ENCODE measurements around the gene NPAS3.

NPAS3 gene

GRCh38 chr14:33056213-33056612 lies 117.5 kb downstream of the NPAS3 start:
- no peak overlapping the region for H3K9ac ChIP-seq (ENCODE audit: low read length)
- H4K8ac ChIP-seq (ENCODE audit: low read depth, low read length): no peak overlapping the region
- no peak overlapping the region for H3K23ac ChIP-seq (ENCODE audit: low read length)
- H3K14ac ChIP-seq (ENCODE audit: low read length): no peak overlapping the region
- H3K27ac ChIP-seq (ENCODE audit: low read depth, low read length): no peak overlapping the region
- H3K4me1 ChIP-seq (ENCODE audit: control insufficient read depth in 1 of 2, insufficient read depth in 2 of 2, low read length in 2 of 2): no peaks in the 10 kb centered on the region
- H2AK5ac ChIP-seq (ENCODE audit: low read length): no peak overlapping the region
- H2BK12ac ChIP-seq (ENCODE audit: low read length): no peak overlapping the region
- WGBS (ENCODE audit: extremely low coverage, insufficient coverage, insufficient read length): no CpG with 5 or more reads among the region's 4 CpGs
- no peak overlapping the region for H3K4me2 ChIP-seq (ENCODE audit: low read length)
- H3K4me3 ChIP-seq (ENCODE audit: low read depth, low read length): no peak overlapping the region
- DNase-seq: no peak
- no peaks in the 10 kb centered on the region for H3K36me3 ChIP-seq (ENCODE audit: control insufficient read depth in 1 of 2, insufficient read depth in 2 of 2, low read length in 2 of 2)
- no peak overlapping the region for H3K18ac ChIP-seq (ENCODE audit: low read length)
- H4K12ac ChIP-seq (ENCODE audit: low read depth, low read length): no peak overlapping the region
- no peak overlapping the region for H2AFZ ChIP-seq (ENCODE audit: insufficient read depth, low read length, poor library complexity)
- H3K27me3 ChIP-seq (ENCODE audit: insufficient read depth, low read length): no peaks in the 10 kb centered on the region
- H3K79me2 ChIP-seq (ENCODE audit: control insufficient read depth, insufficient read depth, low read length, poor library complexity): no peaks in the 10 kb centered on the region
- H3K9me3 ChIP-seq (ENCODE audit: insufficient read depth, low read depth, low read length): no peaks in the 10 kb centered on the region
- no peak overlapping the region for H2BK120ac ChIP-seq (ENCODE audit: insufficient read depth, low read length, poor library complexity)
- no peak overlapping the region for H2BK5ac ChIP-seq (ENCODE audit: low read depth, low read length, poor library complexity)
- no peak overlapping the region for H3K4ac ChIP-seq (ENCODE audit: low read depth, low read length)
- H4K91ac ChIP-seq (ENCODE audit: low read depth, low read length): no peak overlapping the region
- no peaks in the 10 kb centered on the region for H3K79me1 ChIP-seq (ENCODE audit: low read length)

GRCh38 chr14:33057585-33057984 lies 118.9 kb downstream of the NPAS3 start:
- Histone ChIP-seq H3K27me3 (ENCODE audit: insufficient read depth, low read length) (no peaks in the 10 kb centered on the region), H3K79me1 (ENCODE audit: low read length) (no peaks in the 10 kb centered on the region), H3K4me3 (ENCODE audit: low read depth, low read length) (no peak overlapping the region), H3K9ac (ENCODE audit: low read length) (no peak overlapping the region), H4K12ac (ENCODE audit: low read depth, low read length) (no peak overlapping the region), H2BK120ac (ENCODE audit: insufficient read depth, low read length, poor library complexity) (no peak overlapping the region), H3K27ac (ENCODE audit: low read depth, low read length) (no peak overlapping the region), H2AK5ac (ENCODE audit: low read length) (no peak overlapping the region), H3K36me3 (ENCODE audit: control insufficient read depth in 1 of 2, insufficient read depth in 2 of 2, low read length in 2 of 2) (no peaks in the 10 kb centered on the region), H3K4me1 (ENCODE audit: control insufficient read depth in 1 of 2, insufficient read depth in 2 of 2, low read length in 2 of 2) (peaks cover 3% of the 10 kb centered on the region in 2 experiments), H2BK5ac (ENCODE audit: low read depth, low read length, poor library complexity) (no peak overlapping the region), H3K4me2 (ENCODE audit: low read length) (no peak overlapping the region), H3K18ac (ENCODE audit: low read length) (no peak overlapping the region), H3K23ac (ENCODE audit: low read length) (no peak overlapping the region), H2BK12ac (ENCODE audit: low read length) (no peak overlapping the region), H3K79me2 (ENCODE audit: control insufficient read depth, insufficient read depth, low read length, poor library complexity) (no peaks in the 10 kb centered on the region), H3K14ac (ENCODE audit: low read length) (no peak overlapping the region), H4K8ac (ENCODE audit: low read depth, low read length) (no peak overlapping the region), H3K9me3 (ENCODE audit: insufficient read depth, low read depth, low read length) (no peaks in the 10 kb centered on the region), H3K4ac (ENCODE audit: low read depth, low read length) (no peak overlapping the region), H4K91ac (ENCODE audit: low read depth, low read length) (no peak overlapping the region), H2AFZ (ENCODE audit: insufficient read depth, low read length, poor library complexity) (no peak overlapping the region)
- no peak for DNase-seq
- WGBS (ENCODE audit: extremely low coverage, insufficient coverage, insufficient read length): no CpG with 5 or more reads among the region's 4 CpGs

GRCh38 chr14:33061667-33062325 lies 123.1 kb downstream of the NPAS3 start:
- peak; percentile 88 to 94 for DNase-seq
- Histone ChIP-seq H3K27ac (ENCODE audit: low read depth, low read length) (no peak overlapping the region), H2AFZ (ENCODE audit: insufficient read depth, low read length, poor library complexity) (no peak overlapping the region), H3K4me3 (ENCODE audit: low read depth, low read length) (no peak overlapping the region), H3K18ac (ENCODE audit: low read length) (no peak overlapping the region), H3K14ac (ENCODE audit: low read length) (no peak overlapping the region), H2AK5ac (ENCODE audit: low read length) (no peak overlapping the region), H3K4ac (ENCODE audit: low read depth, low read length) (no peak overlapping the region), H4K91ac (ENCODE audit: low read depth, low read length) (no peak overlapping the region), H3K9me3 (ENCODE audit: insufficient read depth, low read depth, low read length) (no peaks in the 10 kb centered on the region), H4K12ac (ENCODE audit: low read depth, low read length) (no peak overlapping the region), H3K4me1 (ENCODE audit: control insufficient read depth in 1 of 2, insufficient read depth in 2 of 2, low read length in 2 of 2) (peaks cover 3% of the 10 kb centered on the region in 2 experiments), H3K4me2 (ENCODE audit: low read length) (no peak overlapping the region), H2BK5ac (ENCODE audit: low read depth, low read length, poor library complexity) (no peak overlapping the region), H3K79me2 (ENCODE audit: control insufficient read depth, insufficient read depth, low read length, poor library complexity) (no peaks in the 10 kb centered on the region), H3K9ac (ENCODE audit: low read length) (no peak overlapping the region), H2BK120ac (ENCODE audit: insufficient read depth, low read length, poor library complexity) (no peak overlapping the region), H3K23ac (ENCODE audit: low read length) (no peak overlapping the region), H3K36me3 (ENCODE audit: control insufficient read depth in 1 of 2, insufficient read depth in 2 of 2, low read length in 2 of 2) (no peaks in the 10 kb centered on the region), H3K79me1 (ENCODE audit: low read length) (no peaks in the 10 kb centered on the region), H4K8ac (ENCODE audit: low read depth, low read length) (no peak overlapping the region), H3K27me3 (ENCODE audit: insufficient read depth, low read length) (no peaks in the 10 kb centered on the region), H2BK12ac (ENCODE audit: low read length) (no peak overlapping the region)
- no CpG with 5 or more reads among the region's 6 CpGs for WGBS (ENCODE audit: extremely low coverage, insufficient coverage, insufficient read length)

- Histone ChIP-seq H3K4me2 (ENCODE audit: low read length) (no peak overlapping the region), H3K9ac (ENCODE audit: low read length) (no peak overlapping the region), H3K4me1 (ENCODE audit: control insufficient read depth in 1 of 2, insufficient read depth in 2 of 2, low read length in 2 of 2) (peaks cover 3% of the 10 kb centered on the region in 2 experiments), H3K79me2 (ENCODE audit: control insufficient read depth, insufficient read depth, low read length, poor library complexity) (no peaks in the 10 kb centered on the region), H3K27ac (ENCODE audit: low read depth, low read length) (no peak overlapping the region), H2AK5ac (ENCODE audit: low read length) (no peak overlapping the region), H4K91ac (ENCODE audit: low read depth, low read length) (no peak overlapping the region), H2BK12ac (ENCODE audit: low read length) (no peak overlapping the region), H3K18ac (ENCODE audit: low read length) (no peak overlapping the region), H3K9me3 (ENCODE audit: insufficient read depth, low read depth, low read length) (no peaks in the 10 kb centered on the region), H2BK5ac (ENCODE audit: low read depth, low read length, poor library complexity) (no peak overlapping the region), H3K27me3 (ENCODE audit: insufficient read depth, low read length) (no peaks in the 10 kb centered on the region), H2AFZ (ENCODE audit: insufficient read depth, low read length, poor library complexity) (no peak overlapping the region), H3K4ac (ENCODE audit: low read depth, low read length) (no peak overlapping the region), H2BK120ac (ENCODE audit: insufficient read depth, low read length, poor library complexity) (no peak overlapping the region), H3K36me3 (ENCODE audit: control insufficient read depth in 1 of 2, insufficient read depth in 2 of 2, low read length in 2 of 2) (no peaks in the 10 kb centered on the region), H4K12ac (ENCODE audit: low read depth, low read length) (no peak overlapping the region), H3K4me3 (ENCODE audit: low read depth, low read length) (no peak overlapping the region), H3K79me1 (ENCODE audit: low read length) (no peaks in the 10 kb centered on the region), H3K23ac (ENCODE audit: low read length) (no peak overlapping the region), H4K8ac (ENCODE audit: low read depth, low read length) (no peak overlapping the region), H3K14ac (ENCODE audit: low read length) (no peak overlapping the region)
- no CpG with 5 or more reads among the region's 9 CpGs for WGBS (ENCODE audit: extremely low coverage, insufficient coverage, insufficient read length)
- DNase-seq: peak in 1 of 2 donors; percentile 34
Observed at GRCh38 chr14:33062476-33062875, 123.8 kb downstream of the NPAS3 start.

Measured in trophoblast cell (in vitro differentiated cells and primary cell).